ENCODE data around the gene EMP1. TPM values are rescaled to one million over a fixed set of nuclear protein-coding genes. Genes with fewer than 3 reads are reported as not detected.

The EMP1 gene
- total RNA-seq, 2 donors from 2014 or later, result 6.2 to 14.0 TPM

- Mint-ChIP-seq H3K36me3 (ENCODE audit: low read depth) (no peaks in the 10 kb centered on the region), H3K4me1 (peaks cover 14% of the 10 kb centered on the region), H3K27me3 (no peaks in the 10 kb centered on the region), H3K4me3 (no peak overlapping the region), H3K27ac (no peak overlapping the region)
- DNase-seq, result no peak
- no peaks in the 10 kb centered on the region for H3K9me3 ChIP-seq (ENCODE audit: control insufficient read depth, low read length, poor library complexity, severe bottlenecking)
- ATAC-seq, result no peak
Observed at GRCh38 chr12:13163868-13164635, 32.5 kb upstream of the EMP1 start.

- Mint-ChIP-seq H3K36me3 (ENCODE audit: low read depth) (no peaks in the 10 kb centered on the region), H3K27me3 (peaks cover 9% of the 10 kb centered on the region), H3K27ac (no peak overlapping the region), H3K4me1 (peaks cover 14% of the 10 kb centered on the region), H3K4me3 (no peak overlapping the region)
- ATAC-seq, result no peak
- no peaks in the 10 kb centered on the region for H3K9me3 ChIP-seq (ENCODE audit: control insufficient read depth, low read length, poor library complexity, severe bottlenecking)
- no peak for DNase-seq
Observed at GRCh38 chr12:13164921-13165616, 31.5 kb upstream of the EMP1 start.

GRCh38 chr12:13165617-13166041 is 30.9 kb upstream of the EMP1 start:
- Mint-ChIP-seq H3K27me3 (peaks cover 15% of the 10 kb centered on the region), H3K4me3 (no peak overlapping the region), H3K36me3 (ENCODE audit: low read depth) (no peaks in the 10 kb centered on the region), H3K27ac (no peak overlapping the region), H3K4me1 (peaks cover 14% of the 10 kb centered on the region)
- ATAC-seq (peak; percentile 87), DNase-seq (peak in 2 of 3 donors; percentile 18 to 20)
- no peaks in the 10 kb centered on the region for H3K9me3 ChIP-seq (ENCODE audit: control insufficient read depth, low read length, poor library complexity, severe bottlenecking)

GRCh38 chr12:13167226-13167625 is 29.3 kb upstream of the EMP1 start:
- peaks cover 26% of the 10 kb centered on the region for H3K27me3 Mint-ChIP-seq
- ATAC-seq (no peak), DNase-seq (no peak)
- no peaks in the 10 kb centered on the region for H3K9me3 ChIP-seq (ENCODE audit: control insufficient read depth, low read length, poor library complexity, severe bottlenecking)
- H3K4me3 Mint-ChIP-seq, result no peak overlapping the region
- H3K27ac Mint-ChIP-seq, result no peak overlapping the region
- H3K36me3 Mint-ChIP-seq (ENCODE audit: low read depth), result no peaks in the 10 kb centered on the region
- H3K4me1 Mint-ChIP-seq, result peaks cover 14% of the 10 kb centered on the region

- no peaks in the 10 kb centered on the region for H3K9me3 ChIP-seq (ENCODE audit: control insufficient read depth, low read length, poor library complexity, severe bottlenecking)
- Mint-ChIP-seq H3K4me3 (no peak overlapping the region), H3K36me3 (ENCODE audit: low read depth) (no peaks in the 10 kb centered on the region), H3K27ac (no peak overlapping the region), H3K27me3 (peaks cover 33% of the 10 kb centered on the region), H3K4me1 (peaks cover 14% of the 10 kb centered on the region)
- DNase-seq (no peak), ATAC-seq (no peak)
Observed at GRCh38 chr12:13167906-13168305, 28.6 kb upstream of the EMP1 start.

GRCh38 chr12:13169272-13169671 is 27.3 kb upstream of the EMP1 start:
- ATAC-seq (no peak), DNase-seq (no peak)
- H3K4me1 Mint-ChIP-seq, result peaks cover 16% of the 10 kb centered on the region
- no peaks in the 10 kb centered on the region for H3K36me3 Mint-ChIP-seq (ENCODE audit: low read depth)
- no peaks in the 10 kb centered on the region for H3K9me3 ChIP-seq (ENCODE audit: control insufficient read depth, low read length, poor library complexity, severe bottlenecking)
- H3K27ac Mint-ChIP-seq, result peak overlapping the region; percentile 49
- peaks cover 43% of the 10 kb centered on the region for H3K27me3 Mint-ChIP-seq
- H3K4me3 Mint-ChIP-seq, result no peak overlapping the region

- DNase-seq (no peak), ATAC-seq (no peak)
- H3K36me3 Mint-ChIP-seq (ENCODE audit: low read depth), result peaks cover 2% of the 10 kb centered on the region
- H3K9me3 ChIP-seq (ENCODE audit: control insufficient read depth, low read length, poor library complexity, severe bottlenecking), result no peaks in the 10 kb centered on the region
- H3K27ac Mint-ChIP-seq, result no peak overlapping the region
- no peak overlapping the region for H3K4me3 Mint-ChIP-seq
- H3K4me1 Mint-ChIP-seq, result peaks cover 5% of the 10 kb centered on the region
- peaks cover 43% of the 10 kb centered on the region for H3K27me3 Mint-ChIP-seq
Observed at GRCh38 chr12:13170892-13171490, 25.5 kb upstream of the EMP1 start.

GRCh38 chr12:13171921-13172859 is 24.3 kb upstream of the EMP1 start:
- ATAC-seq, result no peak
- no peak for DNase-seq
- no peaks in the 10 kb centered on the region for H3K9me3 ChIP-seq (ENCODE audit: control insufficient read depth, low read length, poor library complexity, severe bottlenecking)
- peaks cover 2% of the 10 kb centered on the region for H3K36me3 Mint-ChIP-seq (ENCODE audit: low read depth)
- H3K27me3 Mint-ChIP-seq, result peaks cover 48% of the 10 kb centered on the region
- no peak overlapping the region for H3K27ac Mint-ChIP-seq
- H3K4me3 Mint-ChIP-seq, result no peak overlapping the region
- H3K4me1 Mint-ChIP-seq, result peaks cover 3% of the 10 kb centered on the region

GRCh38 chr12:13173012-13173932 is 23.3 kb upstream of the EMP1 start:
- peaks cover 2% of the 10 kb centered on the region for H3K36me3 Mint-ChIP-seq (ENCODE audit: low read depth)
- H3K9me3 ChIP-seq (ENCODE audit: control insufficient read depth, low read length, poor library complexity, severe bottlenecking), result no peaks in the 10 kb centered on the region
- ATAC-seq (peak; percentile 64), DNase-seq (no peak)
- no peak overlapping the region for H3K27ac Mint-ChIP-seq
- H3K4me1 Mint-ChIP-seq, result peaks cover 8% of the 10 kb centered on the region
- no peak overlapping the region for H3K4me3 Mint-ChIP-seq
- peaks cover 57% of the 10 kb centered on the region for H3K27me3 Mint-ChIP-seq

- Mint-ChIP-seq H3K36me3 (ENCODE audit: low read depth) (peaks cover 2% of the 10 kb centered on the region), H3K4me3 (no peak overlapping the region), H3K4me1 (peaks cover 25% of the 10 kb centered on the region), H3K27me3 (peaks cover 49% of the 10 kb centered on the region), H3K27ac (no peak overlapping the region)
- DNase-seq (no peak), ATAC-seq (no peak)
- H3K9me3 ChIP-seq (ENCODE audit: control insufficient read depth, low read length, poor library complexity, severe bottlenecking), result no peaks in the 10 kb centered on the region
Observed at GRCh38 chr12:13175499-13175898, 21.0 kb upstream of the EMP1 start.

GRCh38 chr12:13176256-13176655 is 20.3 kb upstream of the EMP1 start:
- Mint-ChIP-seq H3K4me3 (no peak overlapping the region), H3K27me3 (peaks cover 42% of the 10 kb centered on the region), H3K4me1 (peaks cover 25% of the 10 kb centered on the region), H3K36me3 (ENCODE audit: low read depth) (peaks cover 2% of the 10 kb centered on the region), H3K27ac (no peak overlapping the region)
- no peak for ATAC-seq
- no peaks in the 10 kb centered on the region for H3K9me3 ChIP-seq (ENCODE audit: control insufficient read depth, low read length, poor library complexity, severe bottlenecking)
- no peak for DNase-seq

- no peaks in the 10 kb centered on the region for H3K9me3 ChIP-seq (ENCODE audit: control insufficient read depth, low read length, poor library complexity, severe bottlenecking)
- H3K27ac Mint-ChIP-seq, result no peak overlapping the region
- peaks cover 2% of the 10 kb centered on the region for H3K36me3 Mint-ChIP-seq (ENCODE audit: low read depth)
- DNase-seq (no peak), ATAC-seq (no peak)
- H3K4me1 Mint-ChIP-seq, result peaks cover 25% of the 10 kb centered on the region
- H3K27me3 Mint-ChIP-seq, result peaks cover 42% of the 10 kb centered on the region
- H3K4me3 Mint-ChIP-seq, result no peak overlapping the region
Observed at GRCh38 chr12:13177373-13177772, 19.2 kb upstream of the EMP1 start.
